Muscle of leg (tissue), 11 donors: ENCODE data around the gene MMP24. TPM values are rescaled to one million over a fixed set of nuclear protein-coding genes. Genes with fewer than 3 reads are reported as not detected.
A peak's percentile ranks its signal among the peaks of the same experiment; 100 is the strongest.

ENCODE experiments used
- DNase-seq: peaks from one replicate; pipeline ENCODE4 v3.0.0; 2013
- H3K27ac ChIP-seq: one replicate; pipeline ENCODE4 v1.5.1; 2013; ENCODE audit warnings: mild to moderate bottlenecking, low read length, control low read depth
- H3K27me3 ChIP-seq: one replicate; pipeline ENCODE4 v1.6.1; 2013; ENCODE audit warnings: low read length; ENCODE audit not compliant: control insufficient read depth, insufficient read depth
- H3K36me3 ChIP-seq: one replicate; pipeline ENCODE4 v1.6.1; 2013; ENCODE audit warnings: low read length; ENCODE audit not compliant: control insufficient read depth, insufficient read depth
- H3K4me1 ChIP-seq: one replicate; pipeline ENCODE4 v1.6.1; 2013; ENCODE audit warnings: low read length; ENCODE audit not compliant: control insufficient read depth, insufficient read depth
- H3K4me3 ChIP-seq: one replicate; pipeline ENCODE4 v1.5.1; 2013; ENCODE audit warnings: low read length, control low read depth
- H3K9me3 ChIP-seq: replicated peaks from 2 replicates; pipeline ENCODE4 v1.6.1; 2013; ENCODE audit warnings: low read depth, low read length; ENCODE audit not compliant: control insufficient read depth
- WGBS: methylation state at CpG from one replicate; pipeline ENCODE4 v1.1.5; 2013; ENCODE audit warnings: missing lambda C conversion rate; ENCODE audit not compliant: insufficient coverage; 5-methylcytosine and 5-hydroxymethylcytosine counted together
- polyA plus RNA-seq, 8 donors: library from polyadenylated mRNA; unstranded; fragments of 120-200 nt; gene quantifications; one replicate each; pipeline versions ENCODE4 v1.2.1 to v1.2.3, GENCODE V29; 2013; ENCODE audit warnings: inconsistent platforms in 1 of 8, low replicate concordance in 1 of 8; ENCODE audit not compliant: insufficient read length in 8 of 8, insufficient read depth in 1 of 8
- total RNA-seq: library from RNA; stranded (reverse); fragments of 120-200 nt; gene quantifications from one replicate; pipeline ENCODE4 v1.2.4, GENCODE V29; 2013

The MMP24 gene
- total and polyA plus RNA-seq, 9 donors, result 0.27 to 0.61 (median 0.36) TPM

- Histone ChIP-seq H3K27me3 (no peaks in the 10 kb centered on the region), H3K27ac (peak overlapping the region; percentile 69), H3K9me3 (no peaks in the 10 kb centered on the region), H3K36me3 (peaks cover 5% of the 10 kb centered on the region), H3K4me1 (peaks cover 5% of the 10 kb centered on the region), H3K4me3 (no peak overlapping the region)
- DNase-seq, result no peak
- no CpG with 5 or more reads among the region's 5 CpGs for WGBS
Measured at GRCh38 chr20:35319192-35319870, 92.8 kb downstream of the MMP24 start.

- H3K4me1 ChIP-seq, result peaks cover 5% of the 10 kb centered on the region
- no peak for DNase-seq
- no peak overlapping the region for H3K27ac ChIP-seq
- no peaks in the 10 kb centered on the region for H3K9me3 ChIP-seq
- H3K27me3 ChIP-seq, result no peaks in the 10 kb centered on the region
- H3K36me3 ChIP-seq, result peaks cover 3% of the 10 kb centered on the region
- no peak overlapping the region for H3K4me3 ChIP-seq
Measured at GRCh38 chr20:35319871-35320197, 93.3 kb downstream of the MMP24 start.

GRCh38 chr20:35320396-35321126 lies 94.1 kb downstream of the MMP24 start:
- no peaks in the 10 kb centered on the region for H3K9me3 ChIP-seq
- no peaks in the 10 kb centered on the region for H3K27me3 ChIP-seq
- peaks cover 3% of the 10 kb centered on the region for H3K36me3 ChIP-seq
- H3K27ac ChIP-seq, result no peak overlapping the region
- no peak for DNase-seq
- peaks cover 5% of the 10 kb centered on the region for H3K4me1 ChIP-seq
- 100% methylated on average over 2 of the region's 3 CpGs for WGBS
- no peak overlapping the region for H3K4me3 ChIP-seq

- Histone ChIP-seq H3K27ac (no peak overlapping the region), H3K9me3 (no peaks in the 10 kb centered on the region)
- WGBS, result no CpG with 5 or more reads among the region's 6 CpGs
Measured at GRCh38 chr20:35325401-35325800, 98.9 kb downstream of the MMP24 start.

GRCh38 chr20:35326021-35326739 lies 99.7 kb downstream of the MMP24 start:
- H3K9me3 ChIP-seq, result no peaks in the 10 kb centered on the region
- peaks cover 8% of the 10 kb centered on the region for H3K36me3 ChIP-seq
- WGBS, result 46% methylated on average over 7 of the region's 11 CpGs
- H3K4me3 ChIP-seq, result no peak overlapping the region
- no peak for DNase-seq
- peak overlapping the region; percentile 42 for H3K27ac ChIP-seq
- no peaks in the 10 kb centered on the region for H3K27me3 ChIP-seq
- peaks cover 13% of the 10 kb centered on the region for H3K4me1 ChIP-seq

More at GRCh38 chr20:35325401-35325800, 98.9 kb downstream of the MMP24 start:
- Histone ChIP-seq H3K4me3 (no peak overlapping the region), H3K36me3 (peaks cover 8% of the 10 kb centered on the region), H3K27me3 (no peaks in the 10 kb centered on the region), H3K4me1 (peaks cover 13% of the 10 kb centered on the region)
- DNase-seq, result no peak

Other genes with a start within 250 kb of the MMP24 start
- 28.6 TPM for gene TRPC4AP, start 133.9 kb upstream of the MMP24 start, total RNA-seq
- 10 to 100 TPM; 46.6 to 61.0 (median 56.7) TPM for gene TRPC4AP, start 133.9 kb upstream of the MMP24 start, polyA plus RNA-seq
- gene EDEM2, start 79.4 kb upstream of the MMP24 start, total RNA-seq, result 9.4 TPM
- 10 to 100 TPM in 3 of 8 donors, 1 to 10 TPM in 5; 7.4 to 10.8 (median 9.5) TPM for gene EDEM2, start 79.4 kb upstream of the MMP24 start, polyA plus RNA-seq
- 51.9 TPM for gene PROCR, start 54.6 kb upstream of the MMP24 start, total RNA-seq
- 10 to 100 TPM; 31.1 to 51.3 (median 44.0) TPM for gene PROCR, start 54.6 kb upstream of the MMP24 start, polyA plus RNA-seq
- 8.8 TPM for gene MMP24OS, start 51.4 kb downstream of the MMP24 start, total RNA-seq
- gene MMP24OS, start 51.4 kb downstream of the MMP24 start, polyA plus RNA-seq, result 10 to 100 TPM; 19.6 to 33.9 (median 23.4) TPM
- 73.9 TPM for gene EIF6, start 58.1 kb downstream of the MMP24 start, total RNA-seq
- 100 to 1,000 TPM in 1 of 8 donors, 10 to 100 TPM in 7; 70.4 to 105 (median 85.2) TPM for gene EIF6, start 58.1 kb downstream of the MMP24 start, polyA plus RNA-seq
- not detected for gene FAM83C, start 65.7 kb downstream of the MMP24 start, total RNA-seq
- gene FAM83C, start 65.7 kb downstream of the MMP24 start, polyA plus RNA-seq, result 1 to 10 TPM in 1 of 8 donors, under 1 TPM in 1, not detected in 6; 0.11 to 2.1 TPM
- 33.5 TPM for gene UQCC1, start 185.3 kb downstream of the MMP24 start, total RNA-seq
- 10 to 100 TPM; 33.2 to 43.8 (median 37.7) TPM for gene UQCC1, start 185.3 kb downstream of the MMP24 start, polyA plus RNA-seq
- gene GDF5, start 211.5 kb downstream of the MMP24 start, total RNA-seq, result 1.2 TPM
- under 1 TPM; 0.14 to 0.77 (median 0.25) TPM for gene GDF5, start 211.5 kb downstream of the MMP24 start, polyA plus RNA-seq
- 15.0 TPM for gene CEP250, start 228.9 kb downstream of the MMP24 start, total RNA-seq
- gene CEP250, start 228.9 kb downstream of the MMP24 start, polyA plus RNA-seq, result 10 to 100 TPM; 23.8 to 34.8 (median 25.9) TPM